HG02759 (cell line): Measurements from ENCODE around the gene MYBPC2.
A peak's percentile ranks its signal among the peaks of the same experiment; 100 is the strongest.

Experiments used
- ATAC-seq: cut with Tn5 transposase; IDR thresholded peaks from one replicate; pipeline ENCODE4 v1.9.1; 2021; ENCODE audit warnings: mild to moderate bottlenecking, moderate library complexity; ENCODE audit not compliant: unreplicated experiment

Gene MYBPC2

DNA sequence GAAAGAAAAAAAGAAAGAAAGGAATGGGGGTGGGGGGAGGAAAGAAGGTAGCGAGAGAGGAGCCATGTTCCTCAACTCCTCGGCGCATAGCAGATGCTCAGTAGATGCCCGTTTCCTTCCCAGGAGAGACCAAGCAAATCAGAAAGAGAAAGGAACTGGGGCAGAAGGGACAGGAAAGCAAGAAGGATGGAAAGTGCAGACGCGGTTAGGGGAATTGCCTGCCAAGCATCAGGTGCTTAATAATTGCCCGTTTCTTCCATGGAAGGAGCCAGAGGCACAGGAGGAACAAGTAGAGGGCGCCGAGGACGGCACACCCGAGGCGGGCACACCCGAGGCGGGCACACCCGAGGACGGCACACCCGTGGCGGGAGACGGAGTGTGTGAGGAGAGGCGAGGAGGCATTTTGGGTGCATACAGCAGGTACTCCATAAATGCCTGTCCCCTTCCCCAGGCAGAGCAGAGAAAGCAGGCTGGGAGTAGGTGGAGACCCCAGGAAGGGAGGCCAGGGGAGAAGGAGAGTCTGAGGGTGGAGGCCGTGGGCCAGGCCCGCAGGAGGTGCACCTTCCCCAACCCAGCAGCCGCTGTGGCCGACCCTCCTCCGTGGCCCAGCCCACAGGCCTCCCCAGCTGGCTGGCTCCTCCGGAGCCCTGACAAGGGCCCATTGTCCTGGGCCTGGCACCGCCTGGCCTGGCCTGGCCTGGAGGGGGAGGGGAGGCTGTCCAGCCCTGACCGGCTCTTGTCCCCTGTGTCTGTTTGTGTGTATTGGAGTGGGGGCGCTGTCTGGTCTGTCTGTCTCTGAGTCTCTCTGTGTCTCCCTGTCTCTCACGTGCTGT is 63.7 kb downstream of the MYBPC2 start:
- ATAC-seq = no peak

DNA sequence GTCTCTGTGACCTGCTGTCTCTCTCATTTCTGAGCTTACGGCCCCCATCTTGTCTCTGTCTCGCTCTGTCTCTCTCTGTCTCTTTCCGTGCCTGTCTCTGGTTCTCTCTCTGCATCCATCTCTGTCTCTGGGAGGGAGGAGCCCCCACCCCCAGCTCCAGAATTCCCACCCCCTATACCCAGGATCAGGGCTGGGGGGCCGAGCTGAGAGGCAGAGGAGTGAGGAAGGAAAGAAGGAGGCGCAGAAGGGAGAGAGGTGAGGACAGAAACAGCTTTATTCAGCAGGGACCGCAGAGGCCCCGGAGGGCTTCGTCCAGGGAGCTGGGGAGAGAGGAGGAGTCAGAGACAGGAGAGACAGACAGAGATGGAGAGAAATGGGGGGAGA is 64.3 kb downstream of the MYBPC2 start:
- no peak for ATAC-seq

DNA sequence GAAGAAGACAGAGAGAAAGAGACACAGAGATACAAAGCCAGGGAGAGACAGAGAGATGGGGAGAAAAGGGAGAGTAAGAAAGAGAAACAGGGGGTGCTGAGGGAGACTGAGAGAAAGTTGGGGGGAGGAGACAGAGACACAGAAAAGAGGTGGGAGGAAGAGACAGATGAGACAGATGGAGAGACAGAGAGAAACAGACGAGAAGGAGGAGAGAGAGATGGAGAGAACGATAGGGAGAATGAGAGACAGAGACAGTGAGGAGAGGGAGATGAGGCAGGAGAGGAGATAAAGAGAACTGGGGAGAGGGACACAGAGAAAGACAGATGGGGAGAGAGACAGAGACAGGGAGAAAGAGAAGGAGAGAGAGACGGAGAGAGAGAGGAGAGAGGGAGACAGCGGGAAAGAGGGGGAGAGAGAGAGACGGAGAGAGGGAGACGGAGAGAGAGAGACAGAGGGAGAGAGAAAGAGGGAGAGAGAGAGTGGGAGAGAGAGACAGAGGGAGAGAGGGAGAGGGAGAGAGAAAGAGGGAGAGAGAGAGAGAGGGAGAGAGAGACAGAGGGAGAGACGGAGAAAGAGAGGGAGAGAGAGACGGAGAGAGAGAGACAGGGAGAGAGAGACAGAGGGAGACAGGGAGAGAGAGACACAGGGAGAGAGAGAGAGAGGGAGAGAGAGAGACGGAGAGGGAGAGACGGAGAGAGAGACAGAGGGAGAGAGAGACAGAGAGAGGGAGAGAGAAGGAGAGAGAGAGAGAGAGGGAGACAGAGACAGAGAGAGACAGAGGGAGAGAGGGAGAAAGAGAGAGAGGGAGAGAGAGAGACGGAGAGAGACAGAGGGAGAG is 65.7 kb downstream of the MYBPC2 start:
- ATAC-seq = no peak

DNA sequence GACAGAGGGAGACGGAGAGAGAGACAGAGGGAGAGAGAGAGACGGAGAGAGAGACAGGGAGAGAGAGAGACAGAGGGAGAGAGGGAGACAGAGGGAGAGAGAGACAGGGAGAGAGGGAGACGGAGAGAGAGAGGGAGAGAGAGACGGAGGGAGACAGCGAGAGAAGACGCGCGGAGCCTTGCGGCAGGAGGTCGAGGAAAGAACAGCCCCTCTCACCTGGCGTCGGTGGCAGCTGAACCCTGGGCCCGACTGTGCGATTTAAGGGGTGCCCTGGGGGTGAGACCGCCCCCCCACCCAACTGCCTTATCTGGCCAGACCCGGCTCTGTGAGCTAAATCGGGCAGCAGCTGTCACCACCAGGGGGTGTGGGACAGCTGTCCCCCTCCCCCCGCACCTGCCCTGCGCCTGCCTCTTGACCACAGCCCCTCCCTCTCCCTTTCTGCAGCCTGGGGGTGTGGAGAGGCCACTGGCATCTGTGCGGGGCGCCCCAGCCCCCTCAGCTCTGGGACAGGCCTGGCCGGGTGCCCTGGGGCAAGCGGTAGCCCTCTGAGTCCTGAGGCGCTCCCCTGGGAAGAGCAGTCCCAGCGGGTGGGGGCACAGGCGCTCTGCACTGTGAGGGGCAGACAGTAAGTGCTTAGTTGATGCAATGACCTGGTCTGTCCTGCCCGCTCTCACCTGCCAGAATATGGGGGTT is 67.5 kb downstream of the MYBPC2 start:
- ATAC-seq = no peak

DNA sequence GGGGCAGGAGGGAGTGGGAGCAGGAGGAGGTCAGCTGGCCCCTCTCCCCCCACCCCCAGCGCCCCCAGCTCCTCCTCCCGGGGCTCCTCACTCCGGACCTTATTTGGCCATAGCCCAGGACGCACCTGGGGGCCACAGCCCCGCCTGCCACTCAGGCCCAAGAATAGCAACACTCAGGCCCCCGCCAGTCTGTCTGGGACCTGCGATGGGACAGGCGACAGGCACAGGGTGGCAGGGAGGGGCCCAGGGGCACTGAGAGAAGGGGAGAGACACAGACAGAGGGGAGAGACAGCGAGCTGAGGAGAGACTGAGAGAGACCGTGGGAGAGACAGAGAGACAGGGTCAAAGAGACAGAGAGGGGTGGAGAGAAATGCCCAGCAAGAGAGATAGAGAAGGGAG is 68.1 kb downstream of the MYBPC2 start:
- no peak for ATAC-seq

DNA sequence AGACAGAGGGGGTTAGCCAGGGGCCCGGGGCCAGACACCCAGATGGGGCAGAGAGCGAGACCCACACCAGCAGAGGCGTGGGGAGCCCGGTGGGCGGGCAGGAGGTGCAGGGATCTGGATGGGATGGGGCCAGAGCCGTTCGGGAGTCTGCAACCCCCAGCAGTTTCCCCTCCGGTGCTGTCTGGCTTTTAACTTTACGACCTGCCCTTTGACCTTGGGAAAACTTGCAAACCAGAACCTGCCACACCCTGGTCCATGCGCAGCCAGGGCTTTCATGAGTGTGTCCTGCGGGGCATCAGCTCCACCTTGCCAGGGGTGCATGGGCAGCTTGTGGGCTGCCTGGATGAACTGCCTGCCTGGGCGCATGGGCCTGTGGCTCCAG is 68.5 kb downstream of the MYBPC2 start:
- no peak for ATAC-seq

DNA sequence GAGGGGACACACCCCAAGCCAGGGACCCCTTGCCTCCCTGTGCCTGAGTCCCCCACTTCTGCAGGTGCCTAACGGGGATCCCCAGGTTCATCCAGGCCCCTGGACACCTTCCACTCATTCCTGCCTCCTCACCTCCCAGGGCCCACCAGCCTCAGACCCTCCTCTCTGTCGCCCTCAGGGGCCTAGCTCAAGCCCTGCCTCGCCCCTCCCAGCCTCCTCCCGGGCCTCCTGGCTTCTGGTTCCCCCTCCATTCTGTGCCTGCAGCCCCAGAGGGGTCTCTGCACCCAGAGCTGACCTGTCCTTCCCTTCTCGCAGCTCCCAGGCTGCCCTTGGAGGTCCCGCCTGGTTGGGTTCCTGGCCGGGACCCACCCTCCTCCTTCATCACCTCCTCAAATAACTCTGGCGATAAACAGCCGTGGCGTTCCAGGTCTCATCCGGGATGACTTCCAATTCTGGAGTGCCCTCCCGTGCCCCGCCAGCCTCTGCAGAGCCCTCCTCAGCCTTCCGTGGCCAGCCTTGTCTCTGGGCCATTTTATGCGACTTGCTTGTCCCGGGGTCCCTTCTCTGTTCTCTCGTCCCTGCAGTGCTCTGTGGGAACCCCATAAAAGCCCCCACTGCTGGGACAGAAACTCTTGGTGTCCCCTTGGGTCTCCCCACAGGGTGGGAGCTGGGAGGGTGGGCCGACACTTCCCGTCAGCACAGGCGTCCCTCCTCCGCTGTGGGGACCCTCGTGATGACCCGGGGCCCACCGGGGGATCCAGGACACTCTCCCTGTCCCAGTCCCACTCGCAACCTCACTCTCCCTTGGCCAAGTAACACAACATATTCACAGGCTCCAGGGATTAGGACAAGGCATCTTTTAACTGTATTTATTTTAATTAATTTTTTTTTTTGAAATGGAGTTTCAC is 69.1 kb downstream of the MYBPC2 start:
- no peak for ATAC-seq

DNA sequence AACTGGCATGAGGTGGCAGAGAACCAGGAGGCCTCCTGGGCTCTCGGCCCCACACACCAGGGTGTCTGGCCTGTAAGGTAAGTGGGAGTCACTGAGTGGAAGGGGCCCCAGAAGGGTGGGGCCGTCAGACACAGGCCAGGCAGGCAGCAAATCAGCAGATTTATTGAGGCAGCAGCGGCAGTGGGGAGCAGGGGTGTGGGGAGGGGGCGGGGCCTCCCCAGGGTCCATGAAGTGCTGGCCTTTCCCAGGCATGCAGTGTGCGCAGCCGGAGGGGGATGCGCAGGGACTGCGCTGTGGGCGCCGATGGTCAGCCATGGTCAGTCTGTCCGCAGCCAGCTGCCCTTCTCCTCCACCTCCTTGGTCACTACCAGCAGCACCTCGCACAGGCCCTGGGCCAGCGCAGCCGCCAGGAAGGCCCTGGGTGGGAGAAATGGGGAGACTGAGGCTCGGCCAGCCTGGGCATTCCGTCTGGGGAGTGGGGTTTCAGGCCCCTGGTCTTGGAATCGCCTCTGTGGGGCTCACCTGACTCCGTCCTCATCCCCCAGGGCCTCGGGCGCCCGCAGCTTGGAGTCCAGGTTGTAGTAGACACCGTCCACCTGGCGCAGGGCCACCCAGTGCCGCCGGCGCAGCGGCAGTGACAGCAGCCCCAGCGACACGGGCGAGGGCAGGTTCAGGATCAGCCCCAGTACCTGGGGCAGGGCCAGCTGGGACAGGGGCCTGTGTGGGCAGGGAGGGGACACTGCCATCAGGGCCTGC is 73.3 kb downstream of the MYBPC2 start:
- ATAC-seq = no peak

DNA sequence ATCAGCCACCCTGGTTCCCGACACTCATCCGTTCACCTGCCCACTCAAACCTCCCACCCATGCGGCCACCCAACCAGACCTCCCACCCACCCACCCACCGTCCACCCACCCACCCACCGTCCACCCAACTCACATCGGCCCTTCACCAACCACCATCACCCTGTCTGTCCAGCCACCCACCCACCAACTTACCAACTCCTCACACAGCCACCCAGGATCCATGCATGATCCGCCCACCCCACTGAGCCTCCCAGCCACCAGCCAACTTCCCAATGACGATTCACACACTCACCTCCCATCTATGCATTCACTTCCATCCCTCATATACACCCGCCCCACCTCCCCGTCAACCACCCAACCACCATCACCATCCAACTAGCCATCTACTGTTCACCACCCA is 74.0 kb downstream of the MYBPC2 start:
- ATAC-seq = no peak

DNA sequence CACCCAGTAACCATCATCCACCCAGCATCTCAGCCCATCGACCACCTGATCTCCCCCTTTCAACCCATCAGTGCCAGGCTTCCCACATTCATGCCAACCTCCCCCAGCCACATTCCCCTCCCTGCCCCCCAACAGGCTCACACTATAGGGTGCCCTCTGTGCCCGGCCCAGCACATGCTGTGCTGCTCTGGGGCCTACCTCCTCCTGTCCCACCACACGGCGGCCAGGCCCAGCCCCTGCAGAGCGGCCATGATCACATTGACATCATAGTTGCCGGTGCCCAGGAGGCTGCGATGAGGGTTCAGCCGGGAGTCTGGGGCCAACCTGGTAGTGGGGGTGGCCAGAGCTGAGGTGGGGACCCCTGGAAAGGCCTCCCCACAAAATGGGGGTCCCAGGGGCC is 74.7 kb downstream of the MYBPC2 start:
- ATAC-seq = no peak

DNA sequence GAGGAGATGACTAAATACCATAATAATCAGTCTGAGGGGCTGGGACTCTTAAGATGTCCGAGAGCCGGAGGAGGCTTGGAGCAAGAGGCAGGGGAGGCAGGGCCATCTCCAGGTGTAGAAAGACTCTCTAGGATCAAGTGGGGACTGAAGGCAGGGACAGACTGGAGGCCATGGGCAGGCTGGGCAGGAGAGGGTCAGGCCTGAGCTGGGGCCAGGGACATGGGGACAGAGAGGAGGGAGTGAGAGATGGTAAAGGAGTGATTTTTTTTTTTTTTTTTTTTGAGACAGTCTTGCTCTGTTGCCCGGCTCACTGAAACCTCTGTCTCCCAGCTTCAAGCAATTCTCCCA is 76.1 kb downstream of the MYBPC2 start:
- ATAC-seq = no peak

DNA sequence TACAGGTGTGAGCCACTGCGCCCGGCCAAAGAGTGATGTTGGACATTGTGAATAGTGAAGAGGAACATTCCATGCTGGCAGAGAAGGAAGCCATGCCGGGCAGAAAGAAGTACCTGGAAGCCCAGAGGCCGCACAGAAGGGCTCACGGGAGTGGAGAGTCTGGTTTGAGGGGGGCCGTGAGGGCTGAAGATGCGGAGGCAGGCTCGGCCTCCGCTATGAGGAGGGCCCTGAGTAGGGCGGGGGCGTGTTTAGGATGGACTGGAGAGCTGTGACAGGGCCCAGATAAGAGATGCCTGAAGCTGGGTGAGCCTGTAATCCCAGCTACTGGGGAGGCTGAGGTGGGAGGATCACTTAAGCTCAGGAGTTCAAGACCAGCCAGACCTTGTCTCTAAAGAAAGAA is 76.7 kb downstream of the MYBPC2 start:
- no peak for ATAC-seq

DNA sequence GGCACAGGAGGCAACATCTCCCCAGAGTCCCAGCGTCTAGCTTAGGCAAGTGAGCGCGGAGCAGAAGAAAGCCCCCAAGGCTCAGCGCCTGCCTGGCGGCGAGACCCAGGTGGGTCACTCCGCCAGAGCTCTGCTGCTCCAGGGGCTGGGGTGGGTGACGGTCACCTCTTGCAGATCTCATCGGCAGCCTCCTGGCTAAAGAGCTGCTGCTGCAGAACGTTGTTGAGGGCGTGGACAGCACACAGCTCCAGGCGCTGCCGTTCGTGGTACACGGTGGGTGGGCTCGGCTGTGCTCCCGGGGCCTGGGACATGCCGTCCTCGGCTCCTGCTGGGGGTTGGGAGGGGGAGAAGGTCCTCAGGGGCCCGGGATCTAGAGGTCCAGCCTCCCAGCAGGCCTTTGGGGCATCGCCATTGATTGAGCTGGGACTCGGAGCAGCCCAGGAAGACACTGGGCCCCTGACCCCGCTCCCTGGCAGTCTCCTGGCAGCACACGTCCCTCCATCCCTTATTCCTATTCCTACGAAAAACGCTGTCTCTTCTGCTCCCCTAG is 77.5 kb downstream of the MYBPC2 start:
- ATAC-seq = no peak

DNA sequence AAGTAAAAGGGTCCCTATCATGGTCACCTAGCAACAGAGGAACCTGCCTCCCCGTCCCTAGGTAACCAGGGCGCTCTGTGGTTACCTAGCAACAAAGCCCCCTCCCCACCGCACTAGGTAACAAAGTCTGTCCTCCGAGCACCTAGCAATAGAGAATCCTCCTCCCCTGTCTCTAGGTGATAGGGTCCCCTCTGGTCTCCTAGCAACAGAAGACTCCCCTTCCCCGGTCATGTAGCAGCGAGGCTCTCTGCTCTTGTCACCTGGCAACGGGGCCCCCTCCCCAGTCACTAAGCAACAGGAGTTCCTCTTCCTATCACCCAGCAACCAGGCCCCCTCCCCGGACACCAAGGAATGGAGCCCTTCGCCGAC is 78.0 kb downstream of the MYBPC2 start:
- no peak for ATAC-seq

DNA sequence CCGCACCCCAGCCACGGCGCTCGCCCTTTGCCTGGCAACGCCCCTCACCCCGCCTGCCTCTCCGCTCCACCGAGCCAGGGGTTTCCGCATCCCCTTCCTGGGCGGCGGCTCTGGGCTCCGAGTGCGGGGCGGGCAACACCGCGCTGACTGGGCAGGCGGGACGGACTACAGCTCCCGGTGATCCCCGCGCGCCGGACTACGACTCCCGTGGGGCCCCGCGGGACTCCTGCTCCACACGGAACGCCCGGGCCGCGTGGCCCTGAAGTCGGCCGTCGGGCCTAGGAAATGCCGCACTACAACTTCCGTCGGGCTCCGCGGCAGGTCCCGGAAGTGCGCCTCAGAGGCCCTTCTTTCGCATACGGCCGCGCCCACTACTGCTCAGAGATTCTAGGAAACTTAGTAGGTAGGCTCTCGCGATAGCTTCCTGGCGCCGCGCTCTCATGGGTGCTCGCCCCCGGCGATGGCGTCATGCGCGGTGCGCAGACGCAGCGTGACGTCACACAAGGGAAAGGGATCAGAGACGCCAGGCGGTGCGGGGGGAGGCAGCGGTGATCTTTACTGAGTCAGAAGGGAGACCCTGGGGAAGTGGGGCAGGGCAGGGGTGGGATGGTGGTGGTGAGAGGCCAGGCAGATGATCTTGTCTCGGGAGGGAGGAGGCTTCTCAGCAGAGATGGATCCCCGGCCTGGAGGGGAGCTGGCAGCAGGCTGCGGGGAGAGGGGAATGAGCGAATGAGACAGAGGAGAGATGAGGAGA is 78.6 kb downstream of the MYBPC2 start, which contains the start of gene JOSD2:
TSS of gene JOSD2 (minus strand) at position 123 of the 754 bp plus-strand sequence. CDS start 760 bp downstream, outside the sequence.
- ATAC-seq = peak; percentile 90

DNA sequence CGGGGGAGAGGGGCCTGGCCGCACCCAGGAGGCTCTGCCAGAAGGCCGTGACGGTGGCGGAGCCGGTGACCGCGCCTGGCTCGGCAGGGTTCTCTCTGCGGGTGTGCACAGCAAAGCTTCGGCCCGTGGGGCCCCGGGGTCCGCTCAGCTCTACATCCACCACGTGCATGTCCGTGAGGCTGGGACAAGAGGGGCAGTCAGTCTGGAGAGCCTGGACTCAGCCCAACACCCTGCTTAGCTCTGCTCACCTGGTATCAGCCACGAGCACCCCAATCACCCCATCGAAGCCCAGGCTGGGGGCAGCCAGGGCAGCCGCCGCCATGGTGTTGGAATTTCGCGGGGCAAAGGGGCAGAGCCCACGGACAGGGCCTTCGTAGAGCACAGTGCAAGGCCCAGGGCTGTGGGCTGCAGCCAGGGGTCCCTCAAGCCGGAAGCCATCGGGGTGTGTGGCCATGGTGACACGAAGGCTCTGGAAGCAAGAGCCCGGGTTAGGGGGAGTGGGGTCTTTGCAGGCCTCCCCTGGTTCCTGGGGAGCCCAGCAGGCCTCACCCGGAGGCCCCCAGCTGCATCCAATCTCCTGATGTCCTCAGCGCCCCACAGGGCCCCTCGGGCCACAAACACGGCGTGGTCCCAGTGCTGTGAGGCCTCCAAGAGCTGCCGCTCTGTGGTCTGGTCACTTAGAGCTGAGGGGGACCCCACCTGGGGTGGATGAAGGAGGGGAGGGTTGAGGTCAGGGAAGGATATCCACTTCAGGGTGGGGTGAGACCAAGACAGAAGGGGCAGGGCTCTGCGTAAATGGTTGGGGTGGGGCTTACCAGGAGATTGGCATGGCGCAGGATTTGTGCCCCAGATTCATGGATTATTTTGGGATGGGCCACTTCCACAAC is 79.7 kb downstream of the MYBPC2 start:
- ATAC-seq = no peak

DNA sequence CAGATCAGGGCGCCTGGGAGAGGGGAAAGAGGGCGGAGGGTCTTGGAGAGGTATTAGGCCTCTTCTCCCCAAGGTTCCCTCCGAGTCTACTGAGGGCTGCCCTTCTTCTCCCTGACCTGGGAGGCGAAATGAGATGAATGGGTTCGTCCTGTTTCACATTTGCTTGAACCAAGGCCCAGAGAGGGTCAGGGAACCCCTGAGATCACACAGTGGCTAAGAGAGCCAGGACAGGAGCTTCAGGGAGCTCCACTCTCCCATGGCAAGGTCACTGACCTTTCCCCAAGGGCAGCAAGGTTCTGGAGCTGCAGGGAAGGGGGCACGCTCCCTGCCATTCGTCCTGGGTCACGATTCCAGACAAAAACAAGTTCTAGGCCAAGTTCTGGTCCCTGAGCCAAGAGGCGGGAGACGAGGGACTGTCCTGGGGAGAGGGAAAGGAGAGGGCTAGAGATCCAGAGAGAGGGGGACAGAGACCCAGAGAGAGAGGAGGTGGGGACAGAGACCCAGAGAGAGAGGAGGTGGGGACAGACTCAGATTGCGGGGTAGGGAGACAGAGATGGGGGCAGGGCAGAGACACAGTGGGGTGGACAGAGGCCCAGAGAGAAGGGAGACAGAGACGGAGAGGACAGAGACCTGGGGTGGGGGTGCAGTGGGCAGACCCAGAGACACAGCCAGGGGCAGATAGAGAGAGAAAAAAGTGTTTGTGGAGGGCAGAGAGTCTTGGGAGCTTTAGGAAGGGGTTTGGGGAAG is 80.5 kb downstream of the MYBPC2 start:
- no peak for ATAC-seq
